Vagina (tissue), 2 donors: ENCODE measurements around the gene CBX6. TPM values are rescaled to one million over a fixed set of nuclear protein-coding genes. Genes with fewer than 3 reads are reported as not detected.
"Not testable (repeated sequence)": the region's sequence is repeated elsewhere in the genome, so short reads cannot be mapped to it uniquely, and the experiment has no call there.

Experiments used
- DNase-seq, 2 donors: peaks; one replicate each; pipeline ENCODE4 v3.0.0-alpha.2; 2017; ENCODE audit errors: extremely low spot score in 2 of 2
- H3K27ac ChIP-seq: fragments of 200-600 bp; sonication (generic); one replicate; pipeline ENCODE4 v1.5.1; 2019
- H3K27me3 ChIP-seq: fragments of 200-600 bp; sonication (generic); one replicate; pipeline ENCODE4 v1.5.1; 2019
- H3K36me3 ChIP-seq, 2 donors: fragments of 200-600 bp; sonication (generic); one replicate each; pipeline ENCODE4 v1.5.1; 2017 to 2019
- H3K4me1 ChIP-seq: fragments of 200-600 bp; sonication (generic); one replicate; pipeline ENCODE4 v1.5.1; 2019
- H3K4me3 ChIP-seq, 2 donors: fragments of 200-600 bp; sonication (generic); 1 replicate in 1 of 2; 2 replicates in 1 of 2; pipeline ENCODE4 v1.5.1; 2016 to 2019
- H3K9me3 ChIP-seq: fragments of 200-600 bp; sonication (generic); one replicate; pipeline ENCODE4 v1.5.1; 2019
- POLR2A ChIP-seq, 2 donors: fragments of 450-650 bp; IDR thresholded peaks; one replicate each; pipeline ENCODE4 v1.6.1; 2017; ENCODE audit warnings: antibody characterized with exemption in 2 of 2, mild to moderate bottlenecking in 2 of 2, moderate library complexity in 2 of 2
- POLR2AphosphoS5 ChIP-seq, 2 donors: sonication (generic); formaldehyde crosslinking; IDR thresholded peaks; one replicate each; pipeline ENCODE4 v1.9.0; 2017; ENCODE audit warnings: antibody characterized with exemption in 2 of 2, mild to moderate bottlenecking in 2 of 2, low read depth in 1 of 2; ENCODE audit not compliant: insufficient read depth in 1 of 2
- intact Hi-C: fragments of 100-400 bp; cut with DNase I; formaldehyde crosslinking; loops from one replicate; pipeline ENCODE4 v1.15.1; 2023
- total RNA-seq: library from RNA; depleted of rRNA; stranded (reverse); fragments of >200 nt; gene quantifications from one replicate; pipeline ENCODE4 v1.2.3, GENCODE V29; 2016
- TF ChIP-seq, protein P1 (sequence below), 3 experiments: fragments of 450-650 bp in 2 of 3; fragments of 200-600 bp in 1 of 3; sonication (generic) in 1 of 3; IDR thresholded peaks; one replicate each; pipeline ENCODE4 v1.5.1; 2017 to 2019; ENCODE audit warnings: antibody characterized with exemption in 3 of 3, mild to moderate bottlenecking in 2 of 3, moderate library complexity in 2 of 3

The CBX6 gene
- total RNA-seq, 1 donor from 2014 or later, result 31.7 TPM

DNA sequence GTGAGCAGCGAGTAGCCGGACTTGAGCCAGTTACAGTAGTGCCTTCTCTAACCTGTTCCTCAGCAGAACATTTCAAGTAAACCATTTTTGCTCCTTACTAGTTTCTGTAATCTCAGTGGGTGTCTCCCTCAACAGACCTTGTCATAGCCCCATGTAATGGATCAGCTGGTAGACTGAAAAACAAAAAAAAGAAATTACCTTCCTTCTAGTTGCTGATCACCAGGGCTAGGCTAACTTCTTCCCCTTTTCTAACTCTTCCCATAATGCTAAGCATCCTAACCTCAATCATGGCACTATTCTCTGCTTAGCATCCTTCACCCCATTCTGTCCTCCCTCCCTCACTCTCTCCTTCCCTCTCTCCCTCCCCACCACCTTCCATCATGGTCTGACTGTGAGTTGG, 35.8 kb upstream of the CBX6 start:
- Histone ChIP-seq H3K4me3 (no peak overlapping the region), H3K36me3 (no peaks in the 10 kb centered on the region), H3K27me3 (no peaks in the 10 kb centered on the region), H3K27ac (no peak overlapping the region), H3K9me3 (no peaks in the 10 kb centered on the region), H3K4me1 (no peaks in the 10 kb centered on the region)
- DNase-seq, result no peak
- TF ChIP-seq, protein P1, sequence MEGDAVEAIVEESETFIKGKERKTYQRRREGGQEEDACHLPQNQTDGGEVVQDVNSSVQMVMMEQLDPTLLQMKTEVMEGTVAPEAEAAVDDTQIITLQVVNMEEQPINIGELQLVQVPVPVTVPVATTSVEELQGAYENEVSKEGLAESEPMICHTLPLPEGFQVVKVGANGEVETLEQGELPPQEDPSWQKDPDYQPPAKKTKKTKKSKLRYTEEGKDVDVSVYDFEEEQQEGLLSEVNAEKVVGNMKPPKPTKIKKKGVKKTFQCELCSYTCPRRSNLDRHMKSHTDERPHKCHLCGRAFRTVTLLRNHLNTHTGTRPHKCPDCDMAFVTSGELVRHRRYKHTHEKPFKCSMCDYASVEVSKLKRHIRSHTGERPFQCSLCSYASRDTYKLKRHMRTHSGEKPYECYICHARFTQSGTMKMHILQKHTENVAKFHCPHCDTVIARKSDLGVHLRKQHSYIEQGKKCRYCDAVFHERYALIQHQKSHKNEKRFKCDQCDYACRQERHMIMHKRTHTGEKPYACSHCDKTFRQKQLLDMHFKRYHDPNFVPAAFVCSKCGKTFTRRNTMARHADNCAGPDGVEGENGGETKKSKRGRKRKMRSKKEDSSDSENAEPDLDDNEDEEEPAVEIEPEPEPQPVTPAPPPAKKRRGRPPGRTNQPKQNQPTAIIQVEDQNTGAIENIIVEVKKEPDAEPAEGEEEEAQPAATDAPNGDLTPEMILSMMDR (IDR thresholded peaks at IDR 0.05), result no peak
- TF ChIP-seq POLR2A (IDR thresholded peaks at IDR 0.05) (no peak), POLR2AphosphoS5 (IDR thresholded peaks at IDR 0.05; ENCODE audit: insufficient read depth in 1 of 2, low read depth in 1 of 2) (no peak)
- intact Hi-C loops, result no loop called here

DNA sequence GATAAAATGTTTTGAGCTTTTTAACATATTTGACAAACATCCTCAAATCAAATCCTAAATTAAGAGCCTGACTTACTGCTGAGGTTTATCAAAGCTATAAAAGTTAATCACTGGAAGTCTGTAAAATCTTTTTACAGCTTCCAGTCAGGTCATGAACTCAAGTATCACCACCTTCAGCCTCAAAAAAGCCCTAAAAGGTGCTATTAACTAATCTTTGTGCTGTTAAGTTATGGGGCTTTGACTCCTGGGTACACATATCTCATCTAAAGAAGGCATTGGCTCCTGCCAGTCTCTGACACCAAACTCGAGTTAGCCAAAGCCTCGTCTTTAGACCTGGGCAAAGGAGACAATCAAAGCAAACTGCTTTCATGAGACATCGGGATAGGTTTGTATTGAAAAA, 34.0 kb upstream of the CBX6 start:
- H3K9me3 ChIP-seq, result no peaks in the 10 kb centered on the region
- no peak for DNase-seq
- H3K27ac ChIP-seq, result no peak overlapping the region
- H3K4me3 ChIP-seq, result no peak overlapping the region
- intact Hi-C loops, result no loop called here
- H3K4me1 ChIP-seq, result no peaks in the 10 kb centered on the region
- no peak for TF ChIP-seq POLR2AphosphoS5 (IDR thresholded peaks at IDR 0.05; ENCODE audit: insufficient read depth in 1 of 2, low read depth in 1 of 2)
- TF ChIP-seq POLR2A (IDR thresholded peaks at IDR 0.05), result no peak
- TF ChIP-seq, protein P1 (IDR thresholded peaks at IDR 0.05), result no peak
- no peaks in the 10 kb centered on the region for H3K27me3 ChIP-seq
- no peaks in the 10 kb centered on the region for H3K36me3 ChIP-seq

DNA sequence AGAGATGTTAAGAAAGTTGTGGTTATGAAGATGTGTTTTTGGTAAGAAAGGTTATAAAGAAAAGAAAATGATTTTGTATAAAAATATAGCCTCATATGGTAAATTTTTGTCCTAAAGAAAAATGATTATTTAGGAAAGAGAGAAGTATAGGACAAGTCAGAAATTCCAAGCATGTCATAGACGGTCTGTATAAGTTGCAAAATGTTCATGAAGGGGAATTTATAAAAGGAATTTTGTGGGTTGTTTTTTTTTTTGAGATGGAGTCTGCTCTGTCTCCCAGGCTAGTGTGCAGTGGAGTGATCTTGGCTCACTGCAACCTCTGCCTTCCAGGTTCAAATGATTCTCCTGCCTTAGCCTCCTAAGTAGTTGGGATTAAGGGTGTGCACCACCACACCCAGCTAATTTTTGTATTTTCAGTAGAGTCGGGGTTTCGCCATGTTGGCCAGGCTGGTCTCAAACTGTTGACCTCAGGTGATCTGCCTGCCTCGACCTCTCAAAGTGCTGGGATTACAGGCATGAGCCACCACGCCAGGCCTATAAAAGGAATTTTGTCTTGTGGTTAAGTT, 32.1 kb upstream of the CBX6 start:
- H3K9me3 ChIP-seq, H3K4me3 ChIP-seq, H3K4me1 ChIP-seq, H3K27me3 ChIP-seq, DNase-seq, H3K27ac ChIP-seq, H3K36me3 ChIP-seq, intact Hi-C loops: not testable (repeated sequence)

DNA sequence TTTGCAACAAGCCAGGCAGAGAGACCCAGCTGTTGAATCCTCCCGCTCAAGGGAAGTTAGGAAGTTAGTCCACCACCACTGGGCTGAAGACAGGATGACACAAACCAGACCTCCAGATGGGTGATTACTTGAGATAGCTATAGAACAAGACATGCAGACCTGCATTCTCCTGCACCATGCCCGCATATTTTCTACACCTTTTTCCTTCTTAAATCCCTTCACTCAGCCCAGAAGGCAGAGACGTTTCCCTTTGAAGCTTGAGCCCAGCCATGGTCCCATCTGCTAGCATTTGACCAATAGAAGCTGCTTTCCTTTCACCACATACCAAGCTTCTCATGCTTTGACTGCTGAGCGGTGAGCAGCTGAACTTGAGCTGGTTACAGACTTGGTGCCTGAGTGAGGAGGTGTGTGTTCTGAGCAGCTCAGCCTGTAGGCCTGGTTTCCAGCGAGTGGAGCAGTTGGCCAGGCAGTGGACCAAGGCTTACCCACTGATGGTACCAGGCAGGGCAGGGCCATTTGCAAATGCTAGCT, 29.2 kb upstream of the CBX6 start:
- intact Hi-C loops, result no loop called here
- no peak overlapping the region for H3K27ac ChIP-seq
- H3K27me3 ChIP-seq, result no peaks in the 10 kb centered on the region
- H3K4me1 ChIP-seq, result no peaks in the 10 kb centered on the region
- H3K36me3 ChIP-seq, result no peaks in the 10 kb centered on the region
- no peaks in the 10 kb centered on the region for H3K9me3 ChIP-seq
- no peak for DNase-seq
- TF ChIP-seq POLR2A (IDR thresholded peaks at IDR 0.05) (no peak), POLR2AphosphoS5 (IDR thresholded peaks at IDR 0.05; ENCODE audit: insufficient read depth in 1 of 2, low read depth in 1 of 2) (no peak)
- TF ChIP-seq, protein P1 (IDR thresholded peaks at IDR 0.05), result no peak
- H3K4me3 ChIP-seq, result no peak overlapping the region

DNA sequence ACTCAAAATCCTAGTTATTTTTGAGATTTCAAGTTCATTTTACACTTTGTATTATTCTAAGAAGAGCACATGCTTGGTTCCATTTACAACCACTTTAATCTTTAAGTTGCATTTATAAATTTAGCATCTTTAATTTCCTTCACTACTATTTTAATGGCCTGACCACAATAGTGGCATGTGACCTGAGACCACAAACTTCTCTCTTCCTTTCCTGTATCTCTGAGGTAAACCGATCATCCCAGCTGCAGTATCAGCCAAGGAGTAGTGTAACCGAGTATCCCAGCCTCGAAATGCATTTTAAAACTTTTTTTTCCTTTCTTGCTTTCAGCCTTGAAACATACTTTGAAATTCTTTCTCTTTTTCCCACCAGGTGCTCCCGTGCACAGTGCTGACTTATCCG, 28.7 kb upstream of the CBX6 start:
- no peak for DNase-seq
- no peak for TF ChIP-seq POLR2A (IDR thresholded peaks at IDR 0.05)
- TF ChIP-seq, protein P1 (IDR thresholded peaks at IDR 0.05), result no peak
- TF ChIP-seq POLR2AphosphoS5 (IDR thresholded peaks at IDR 0.05; ENCODE audit: insufficient read depth in 1 of 2, low read depth in 1 of 2), result no peak
- intact Hi-C loops, result no loop called here
- Histone ChIP-seq H3K4me1 (no peaks in the 10 kb centered on the region), H3K27me3 (no peaks in the 10 kb centered on the region), H3K9me3 (no peaks in the 10 kb centered on the region), H3K36me3 (no peaks in the 10 kb centered on the region), H3K4me3 (no peak overlapping the region), H3K27ac (no peak overlapping the region)
